Measurements from ENCODE around the gene SDK2.

Gene SDK2

GRCh38 chr17:73410586-73411312 is 233.5 kb downstream of the SDK2 start:
- FAIRE-seq (no peak), DNase-seq (ENCODE audit: insufficient read length, low spot score) (no peak)

GRCh38 chr17:73404246-73404645 is 240.0 kb downstream of the SDK2 start:
- no peak for DNase-seq (ENCODE audit: insufficient read length, low spot score)
- FAIRE-seq, result no peak

DNA sequence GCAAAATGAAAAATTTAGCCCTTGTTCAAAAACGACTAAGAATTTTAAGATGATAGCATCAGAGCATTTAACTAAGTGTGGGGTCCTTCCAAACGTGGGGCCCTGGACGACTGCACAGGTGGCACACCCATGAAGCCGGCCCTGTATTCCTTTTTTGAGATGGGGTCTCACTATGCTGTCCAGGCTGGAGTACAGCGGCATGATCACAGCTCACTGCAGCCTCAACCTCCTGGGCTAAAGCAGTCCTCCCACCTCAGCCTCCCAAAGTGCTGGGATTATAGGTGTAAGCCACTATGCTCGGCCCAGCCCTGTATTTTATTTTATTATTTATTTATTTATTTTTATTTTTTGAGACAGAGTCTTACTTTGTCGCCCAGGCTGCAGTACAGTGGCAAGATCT is 241.8 kb downstream of the SDK2 start:
- FAIRE-seq, result no peak
- no peak for DNase-seq (ENCODE audit: insufficient read length, low spot score)

GRCh38 chr17:73401911-73402310 is 242.3 kb downstream of the SDK2 start:
- FAIRE-seq (no peak), DNase-seq (ENCODE audit: insufficient read length, low spot score) (no peak)

GRCh38 chr17:73400915-73401545 is 243.2 kb downstream of the SDK2 start:
- no peak for FAIRE-seq
- DNase-seq (ENCODE audit: insufficient read length, low spot score), result no peak

DNA sequence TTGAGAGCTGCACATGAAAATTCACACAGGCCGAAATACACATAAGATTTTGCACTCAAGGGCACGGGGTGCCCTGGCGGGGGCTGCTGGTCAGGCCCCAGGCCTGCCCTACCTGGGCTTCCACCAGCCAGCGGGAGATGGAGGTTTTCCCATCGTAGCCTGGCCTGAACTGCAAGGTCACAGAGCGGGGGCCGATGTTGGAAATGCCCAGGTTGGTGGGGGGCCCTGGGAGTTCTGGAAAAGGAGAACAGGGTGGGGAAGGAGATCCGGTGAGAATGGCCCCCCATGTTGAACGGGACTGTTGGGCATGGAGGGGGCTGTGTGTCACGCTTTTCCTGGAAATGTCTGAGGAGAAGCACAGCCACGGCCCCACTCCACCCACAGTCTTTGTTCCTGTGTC is 245.2 kb downstream of the SDK2 start:
- no peak for FAIRE-seq
- DNase-seq (ENCODE audit: insufficient read length, low spot score), result no peak

- DNase-seq (ENCODE audit: insufficient read length, low spot score) (no peak), FAIRE-seq (no peak)
Observed at GRCh38 chr17:73397856-73398540, 246.2 kb downstream of the SDK2 start.

- DNase-seq (ENCODE audit: insufficient read length, low spot score), result no peak
- FAIRE-seq, result no peak
Observed at GRCh38 chr17:73397278-73397826, 246.9 kb downstream of the SDK2 start.

DNA sequence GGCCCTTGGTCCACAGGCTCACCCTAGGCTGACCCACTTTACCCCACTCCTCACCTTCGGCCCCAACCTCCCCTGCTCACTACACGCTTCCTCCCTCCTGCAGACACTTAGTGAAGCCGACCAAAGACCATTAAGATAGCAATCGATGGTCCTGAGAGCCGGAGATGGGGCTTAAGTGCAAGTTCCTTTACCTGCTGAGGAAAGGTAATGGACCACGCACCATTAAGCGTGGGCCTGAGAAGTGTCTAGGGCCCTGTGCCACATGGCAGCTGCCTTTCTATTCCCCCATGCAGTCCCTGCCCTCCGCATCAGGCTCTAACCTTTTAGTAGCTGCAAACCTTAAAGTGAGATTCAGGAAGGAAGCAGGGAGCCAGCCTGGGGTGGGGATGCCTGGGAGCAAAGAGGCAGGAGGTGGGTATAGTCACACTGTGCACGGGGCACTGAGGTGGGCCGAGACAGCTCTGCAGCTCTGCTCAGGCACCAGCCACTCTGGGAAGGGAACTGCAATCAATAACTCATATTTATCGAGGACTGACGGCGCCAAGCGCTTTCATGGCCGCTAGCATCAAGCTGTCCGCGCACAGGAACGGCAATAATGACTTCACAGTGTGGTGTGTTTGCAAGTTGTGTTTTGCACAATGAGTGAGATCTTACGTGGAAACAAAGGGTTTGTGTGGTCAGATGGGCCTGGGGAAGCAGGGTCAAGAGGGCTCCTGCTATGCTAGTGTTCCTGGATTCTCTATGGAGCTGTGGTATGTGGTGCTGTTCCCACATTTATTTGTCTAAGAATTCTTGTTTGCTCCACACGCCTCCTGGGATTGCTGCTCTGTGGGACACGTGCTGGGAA is 247.6 kb downstream of the SDK2 start:
- DNase-seq (ENCODE audit: insufficient read length, low spot score), result no peak
- no peak for FAIRE-seq

DNA sequence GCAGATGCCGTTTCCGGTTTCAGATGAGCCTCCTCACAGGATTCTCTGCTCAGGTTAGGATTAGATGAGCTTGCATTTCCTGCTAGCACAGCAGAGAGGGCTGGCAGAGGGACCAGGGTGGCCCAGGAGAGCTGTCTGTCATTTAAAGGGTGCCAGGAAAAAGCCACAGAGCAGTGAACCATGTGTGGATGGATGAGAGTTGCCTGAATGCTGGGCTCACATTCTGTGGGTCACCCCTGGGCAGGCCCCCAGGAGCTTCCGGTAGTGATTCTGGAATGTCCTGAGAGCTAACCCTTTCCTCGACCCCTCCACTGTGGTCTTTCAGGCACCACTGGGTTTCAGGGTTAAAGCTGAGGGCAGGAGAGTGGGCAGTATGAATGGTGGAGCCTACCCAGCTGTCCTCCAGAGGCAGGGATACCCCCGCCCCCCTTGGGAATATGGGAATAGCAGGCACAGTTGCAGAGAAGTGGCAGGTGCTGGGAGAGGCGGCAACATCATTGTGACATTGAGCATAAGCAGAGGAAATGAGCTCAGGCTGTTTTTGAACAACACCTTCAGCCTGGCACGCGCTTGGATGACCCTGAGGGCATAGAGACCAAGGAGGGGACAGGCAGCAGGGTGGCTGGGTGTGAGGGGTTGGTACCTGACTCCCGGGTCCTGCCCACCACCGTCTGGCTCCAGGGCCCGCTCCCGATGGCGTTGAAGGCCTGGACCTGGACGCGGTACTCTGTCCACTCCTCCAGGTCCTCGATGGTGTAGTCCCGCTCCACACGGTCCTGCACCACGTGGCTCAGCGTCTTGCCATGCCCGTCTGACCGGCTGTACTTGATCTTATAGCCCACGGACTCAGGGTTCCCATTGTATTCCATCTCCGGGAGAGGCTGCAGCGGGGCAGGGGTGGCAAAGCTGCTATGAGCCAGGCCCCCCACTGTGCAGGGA is 249.5 kb downstream of the SDK2 start:
- DNase-seq (ENCODE audit: insufficient read length, low spot score), result no peak
- no peak for FAIRE-seq

- no peak for DNase-seq (ENCODE audit: insufficient read length, low spot score)
Observed at GRCh38 chr17:73393962-73394361, 250.3 kb downstream of the SDK2 start.

DNA sequence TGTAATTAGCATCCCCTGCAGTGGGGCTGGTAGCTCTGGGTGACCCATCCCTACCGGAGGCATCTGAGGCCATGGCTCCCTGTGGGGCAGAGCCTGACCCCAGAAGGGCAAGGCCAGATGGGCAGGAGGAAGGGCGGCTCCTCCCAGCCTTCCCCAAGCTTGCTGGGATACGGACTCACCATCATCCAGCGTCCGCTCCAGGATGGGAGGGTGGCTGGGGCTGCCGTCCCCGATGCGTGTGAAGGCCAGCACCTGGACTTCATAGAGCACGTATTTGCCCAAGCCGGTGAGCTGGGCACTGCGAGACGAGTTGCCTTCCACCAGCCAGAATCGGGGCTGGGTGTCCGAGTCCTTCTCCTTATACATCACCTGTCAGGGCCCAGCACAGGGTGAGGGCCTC is 250.9 kb downstream of the SDK2 start:
- FAIRE-seq, result no peak

More at GRCh38 chr17:73393962-73394361, 250.3 kb downstream of the SDK2 start:
- no peak for FAIRE-seq

DNA sequence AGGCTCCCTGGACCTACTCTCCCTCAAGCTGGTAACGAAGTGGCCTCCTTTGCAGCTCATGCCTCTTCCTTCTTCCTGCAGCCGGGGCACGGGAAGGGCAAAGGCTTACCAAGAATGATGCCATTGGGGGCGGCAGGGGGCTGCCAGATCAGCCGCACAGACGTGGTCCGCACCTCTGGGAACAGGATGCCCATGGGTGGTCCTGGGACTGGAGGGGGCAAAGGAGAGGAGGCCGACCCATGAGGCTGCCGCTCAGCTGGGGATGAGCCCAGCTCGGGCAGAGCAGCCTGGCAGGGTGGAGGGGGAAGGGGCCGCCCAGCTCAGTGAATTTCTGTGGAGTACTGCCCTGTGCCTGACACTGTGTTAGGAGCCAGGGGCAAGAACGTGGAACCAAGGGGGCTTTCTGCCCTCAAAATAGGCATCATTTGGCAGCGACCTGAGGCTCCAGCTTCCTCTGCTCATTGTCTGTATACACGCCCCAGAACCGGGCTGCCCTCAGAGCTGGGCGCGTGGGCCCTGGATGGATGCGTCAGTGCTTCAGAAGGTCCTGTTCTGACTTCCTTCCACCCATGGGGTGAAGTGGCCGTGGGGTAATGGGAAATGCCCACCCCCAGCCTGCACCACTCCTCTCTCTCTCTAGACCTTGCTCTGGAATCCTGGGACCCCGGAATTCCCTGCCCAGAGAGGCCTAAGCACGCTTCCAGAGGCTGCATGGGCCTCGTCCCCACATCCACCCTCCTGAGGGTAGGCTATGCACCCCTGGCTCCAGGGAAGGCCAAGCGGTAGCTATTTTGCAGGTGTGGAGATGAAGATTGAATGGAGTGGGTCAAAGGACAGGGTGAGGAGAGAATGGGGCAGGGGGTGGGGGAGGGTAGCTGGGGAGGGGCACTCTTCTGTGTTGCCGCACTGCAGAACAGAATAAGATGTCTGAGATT is 252.6 kb downstream of the SDK2 start:
- FAIRE-seq, result no peak

More for the DNA sequence above, 250.9 kb downstream of the SDK2 start:
- no peak for DNase-seq (ENCODE audit: insufficient read length, low spot score)

GRCh38 chr17:73390851-73391250 is 253.4 kb downstream of the SDK2 start:
- FAIRE-seq (no peak), DNase-seq (ENCODE audit: insufficient read length, low spot score) (no peak)

More for the DNA sequence above, 252.6 kb downstream of the SDK2 start:
- DNase-seq (ENCODE audit: insufficient read length, low spot score), result no peak

GRCh38 chr17:73390221-73390620 is 254.0 kb downstream of the SDK2 start:
- no peak for DNase-seq (ENCODE audit: insufficient read length, low spot score)
- FAIRE-seq, result no peak

- FAIRE-seq (no peak), DNase-seq (ENCODE audit: insufficient read length, low spot score) (no peak)
Observed at GRCh38 chr17:73389411-73389810, 254.8 kb downstream of the SDK2 start.

DNA sequence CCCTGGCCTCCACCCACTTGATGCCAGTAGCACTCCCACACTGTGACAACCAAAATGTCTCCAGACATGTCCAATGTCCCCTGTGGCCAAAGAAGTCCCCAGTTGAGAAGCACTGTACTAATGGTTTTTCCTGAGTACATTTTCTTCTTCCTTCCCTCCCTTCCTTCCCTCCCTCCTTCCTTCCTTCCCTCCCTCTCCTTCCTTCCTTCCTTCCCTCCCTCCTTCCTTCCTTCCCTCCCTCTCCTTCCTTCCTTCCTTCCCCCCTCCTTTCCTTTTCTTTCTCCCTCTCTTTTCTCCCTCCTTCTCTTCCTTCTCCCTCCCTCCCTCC is 255.7 kb downstream of the SDK2 start:
- no peak for FAIRE-seq

GRCh38 chr17:73387746-73388577 is 256.3 kb downstream of the SDK2 start:
- FAIRE-seq (no peak), DNase-seq (ENCODE audit: insufficient read length, low spot score) (no peak)

More for the DNA sequence above, 255.7 kb downstream of the SDK2 start:
- DNase-seq (ENCODE audit: insufficient read length, low spot score), result no peak
